Measurements from ENCODE around the gene ADIPOR2. TPM values are rescaled to one million over a fixed set of nuclear protein-coding genes. Genes with fewer than 3 reads are reported as not detected.

The ADIPOR2 gene
- total and polyA plus RNA-seq, 2 of the 4 experiments (the other 2 are of a cell fraction), result 20.0 to 24.9 TPM

GRCh38 chr12:1647285-1647669 lies 43.6 kb upstream of the ADIPOR2 start:
- no peak overlapping the region for H3K14ac ChIP-seq (replicated peaks; ENCODE audit: low read depth, low read length)
- H3K18ac ChIP-seq (ENCODE audit: low read depth, low read length), result no peak overlapping the region
- no peak overlapping the region for H4K91ac ChIP-seq (ENCODE audit: insufficient read depth, low read depth, low read length)
- H3K4me2 ChIP-seq (ENCODE audit: low read depth, low read length), result no peak overlapping the region
- no peaks in the 10 kb centered on the region for H3K9me3 ChIP-seq (ENCODE audit: control insufficient read depth, insufficient read depth, low read length)
- no peak overlapping the region for H2BK15ac ChIP-seq (ENCODE audit: low read depth, low read length)
- CTCF ChIA-PET, result interaction anchor here (1.0 kb wide), 1 partner anchor 12 kb away, joined by 3 read pairs; no protein-coding TSS in a partner anchor
- no peak overlapping the region for H2BK20ac ChIP-seq (ENCODE audit: low read depth, low read length)
- peaks cover 13% of the 10 kb centered on the region for H3K4me1 ChIP-seq (ENCODE audit: control insufficient read depth, insufficient read depth, low read length)
- TF ChIP-seq, protein P1, sequence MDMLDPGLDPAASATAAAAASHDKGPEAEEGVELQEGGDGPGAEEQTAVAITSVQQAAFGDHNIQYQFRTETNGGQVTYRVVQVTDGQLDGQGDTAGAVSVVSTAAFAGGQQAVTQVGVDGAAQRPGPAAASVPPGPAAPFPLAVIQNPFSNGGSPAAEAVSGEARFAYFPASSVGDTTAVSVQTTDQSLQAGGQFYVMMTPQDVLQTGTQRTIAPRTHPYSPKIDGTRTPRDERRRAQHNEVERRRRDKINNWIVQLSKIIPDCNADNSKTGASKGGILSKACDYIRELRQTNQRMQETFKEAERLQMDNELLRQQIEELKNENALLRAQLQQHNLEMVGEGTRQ (IDR thresholded peaks at IDR 0.05; ENCODE audit: low read depth, low read length), result no peak
- TF ChIP-seq SMC3 (IDR thresholded peaks at IDR 0.05; ENCODE audit: low read depth, low read length) (no peak), POLR2A (IDR thresholded peaks at IDR 0.05; ENCODE audit: low read depth, low read length) (no peak), FOS (IDR thresholded peaks at IDR 0.05; ENCODE audit: low read depth, low read length) (no peak), CHD1 (IDR thresholded peaks at IDR 0.05; ENCODE audit: low read depth, low read length) (no peak), RFX5 (IDR thresholded peaks at IDR 0.05; ENCODE audit: low read depth, low read length) (no peak), MXI1 (IDR thresholded peaks at IDR 0.05; ENCODE audit: borderline replicate concordance, low read depth, low read length) (no peak), BHLHE40 (IDR thresholded peaks at IDR 0.05; ENCODE audit: low read depth, low read length) (no peak), RAD21 (IDR thresholded peaks at IDR 0.05; ENCODE audit: low read length) (no peak), MAFK (IDR thresholded peaks at IDR 0.05; ENCODE audit: low read depth, low read length) (no peak), RCOR1 (IDR thresholded peaks at IDR 0.05; ENCODE audit: insufficient replicate concordance, low read length) (no peak), MAZ (IDR thresholded peaks at IDR 0.05; ENCODE audit: borderline replicate concordance, low read depth, low read length) (no peak), CEBPB (IDR thresholded peaks at IDR 0.05; ENCODE audit: low read depth, low read length) (no peak), ELK1 (IDR thresholded peaks at IDR 0.05; ENCODE audit: borderline replicate concordance, low read depth, low read length) (no peak), NFE2L2 (IDR thresholded peaks at IDR 0.05; ENCODE audit: low read depth, low read length) (no peak)
- TF ChIP-seq, protein P2, sequence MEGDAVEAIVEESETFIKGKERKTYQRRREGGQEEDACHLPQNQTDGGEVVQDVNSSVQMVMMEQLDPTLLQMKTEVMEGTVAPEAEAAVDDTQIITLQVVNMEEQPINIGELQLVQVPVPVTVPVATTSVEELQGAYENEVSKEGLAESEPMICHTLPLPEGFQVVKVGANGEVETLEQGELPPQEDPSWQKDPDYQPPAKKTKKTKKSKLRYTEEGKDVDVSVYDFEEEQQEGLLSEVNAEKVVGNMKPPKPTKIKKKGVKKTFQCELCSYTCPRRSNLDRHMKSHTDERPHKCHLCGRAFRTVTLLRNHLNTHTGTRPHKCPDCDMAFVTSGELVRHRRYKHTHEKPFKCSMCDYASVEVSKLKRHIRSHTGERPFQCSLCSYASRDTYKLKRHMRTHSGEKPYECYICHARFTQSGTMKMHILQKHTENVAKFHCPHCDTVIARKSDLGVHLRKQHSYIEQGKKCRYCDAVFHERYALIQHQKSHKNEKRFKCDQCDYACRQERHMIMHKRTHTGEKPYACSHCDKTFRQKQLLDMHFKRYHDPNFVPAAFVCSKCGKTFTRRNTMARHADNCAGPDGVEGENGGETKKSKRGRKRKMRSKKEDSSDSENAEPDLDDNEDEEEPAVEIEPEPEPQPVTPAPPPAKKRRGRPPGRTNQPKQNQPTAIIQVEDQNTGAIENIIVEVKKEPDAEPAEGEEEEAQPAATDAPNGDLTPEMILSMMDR (conservative IDR thresholded peaks at IDR 0.05; ENCODE audit: low read depth, low read length), result no peak
- no peak overlapping the region for H4K5ac ChIP-seq (ENCODE audit: low read depth, low read length)
- no TSS peak for BruUV-seq (replicated peaks)
- no peak overlapping the region for H2AK5ac ChIP-seq (ENCODE audit: low read depth, low read length)
- H3K4ac ChIP-seq (ENCODE audit: low read depth, low read length), result no peak overlapping the region
- in situ Hi-C loops (cut with MboI; ENCODE audit: low sequenced_read_pairs) (loop anchor here (5.0 kb wide), 2 partner anchors 140 to 290 kb away; no protein-coding TSS in a partner anchor), dilution Hi-C loops (cut with HindIII; ENCODE audit: low sequenced_read_pairs, unreplicated experiment) (no loop called here), intact Hi-C loops (cut with micrococcal nuclease) (no loop called here)
- no peak overlapping the region for H3K27ac ChIP-seq (ENCODE audit: insufficient read depth, low read length)
- no peaks in the 10 kb centered on the region for H3K27me3 ChIP-seq (ENCODE audit: control insufficient read depth, insufficient read depth, low read length)
- H3K36me3 ChIP-seq (ENCODE audit: control insufficient read depth, insufficient read depth, low read length), result peaks cover 13% of the 10 kb centered on the region
- POLR2A ChIA-PET (ENCODE audit: unreplicated experiment), result no interaction called here
- peaks cover 36% of the 10 kb centered on the region for H4K20me1 ChIP-seq (ENCODE audit: insufficient read depth, low read length)
- H3K79me1 ChIP-seq (ENCODE audit: low read depth in 1 of 2, low read length in 2 of 2), result peaks cover 7 to 62% of the 10 kb centered on the region in 2 experiments; a peak in 3 of 4 replicates
- whole genome bisulfite sequencing, 2 experiments (ENCODE audit: extremely low coverage in 2 of 2, insufficient read length in 1 of 2), result no CpG with 5 or more reads among the region's 3 CpGs
- no peak for DNase-seq
- H3K23ac ChIP-seq (ENCODE audit: low read depth, low read length), result no peak overlapping the region
- H3K9ac ChIP-seq (ENCODE audit: low read depth, low read length), result no peak overlapping the region
- no peak overlapping the region for H4K8ac ChIP-seq (ENCODE audit: low read depth in 2 of 2, low read length in 2 of 2)
- no peak for ATAC-seq (ENCODE audit: low read depth)
- H2BK120ac ChIP-seq (ENCODE audit: low read depth, low read length), result no peak overlapping the region
- peaks cover 12% of the 10 kb centered on the region for H3K9me1 ChIP-seq (ENCODE audit: insufficient read depth, low read length)
- no peak overlapping the region for H2AFZ ChIP-seq (replicated peaks; ENCODE audit: low read length, poor library complexity)
- H3K56ac ChIP-seq (ENCODE audit: extremely low read depth, insufficient read depth, low read length), result no peak overlapping the region
- H3K4me3 ChIP-seq (ENCODE audit: insufficient read depth, low read depth, low read length), result no peak overlapping the region
- H2BK5ac ChIP-seq (ENCODE audit: low read depth, low read length, poor library complexity, severe bottlenecking), result no peak overlapping the region
- no peak overlapping the region for H2AK9ac ChIP-seq (replicated peaks; ENCODE audit: low read depth, low read length, poor library complexity)
